HCT116 (cell line): Measurements from ENCODE around the gene AGRP. TPM values are rescaled to one million over a fixed set of nuclear protein-coding genes. Genes with fewer than 3 reads are reported as not detected.
"Not testable (repeated sequence)": the region's sequence is repeated elsewhere in the genome, so short reads cannot be mapped to it uniquely, and the experiment has no call there.

Source experiments
- ATAC-seq: fragments of 200-7000 bp; cut with Tn5 transposase; 2 replicates; pipeline ENCODE4 v1.9.1; 2020; ENCODE audit warnings: mild to moderate bottlenecking, moderate library complexity
- BruUV-seq: library from RNA; stranded (reverse); fragments of 400-500 nt; replicated peaks from 2 replicates; lab custom pipeline; 2021; lab: Mats Ljungman, UMichigan
- CTCF ChIA-PET: fragments of 300-600 bp; sonication (Branson Sonifier 250); formaldehyde crosslinking; loops from one replicate; lab custom pipeline; 2021; ENCODE audit warnings: antibody characterized with exemption; lab: Charles Lee
- POLR2A ChIA-PET: fragments of 300-600, 350-600 bp; sonication (Branson Sonifier 250); formaldehyde crosslinking; loops from one replicate; lab custom pipeline; 2021; ENCODE audit warnings: antibody characterized with exemption; lab: Charles Lee
- RAD21 ChIA-PET, 2 experiments: fragments of 300-600 bp; sonication (Branson Sonifier 250); formaldehyde crosslinking; loops; one replicate each; lab custom pipeline; 2023; ENCODE audit warnings: low total read pairs in 2 of 2; ENCODE audit not compliant: uncharacterized antibody in 2 of 2, unreplicated experiment in 2 of 2, low non-redundant PET in 1 of 2; lab: Charles Lee
- DNase-seq: peaks from one replicate; pipeline ENCODE4 v3.0.0-alpha.2; 2010; ENCODE audit warnings: low read depth, low spot score
- H2AFZ ChIP-seq: fragments of 200-600 bp; shearing (Covaris generic), sonication (generic); 2 replicates; pipeline ENCODE4 v1.6.1; 2017; ENCODE audit warnings: low read depth, mixed run types, mixed read lengths, antibody characterized with exemption, low read length; ENCODE audit not compliant: poor library complexity, severe bottlenecking
- H3K27ac ChIP-seq: 2 replicates; pipeline ENCODE4 v1.5.1; 2012; ENCODE audit warnings: low read depth, low read length
- H3K27me3 ChIP-seq: fragments of 200-600 bp; sonication (generic); 2 replicates; pipeline ENCODE4 v1.6.1; 2016; ENCODE audit warnings: mixed run types, low read length, mixed read lengths; ENCODE audit not compliant: insufficient read depth
- H3K36me3 ChIP-seq, 2 experiments: fragments of 200-500 bp in 1 of 2; fragments of 200-600 bp in 1 of 2; sonication (Bioruptor generic) in 1 of 2; sonication (generic) in 1 of 2; 2 replicates each; pipeline versions ENCODE4 v1.5.1 to v1.6.1; 2014 to 2016; ENCODE audit warnings: low read length in 2 of 2, inconsistent platforms in 1 of 2, mixed read lengths in 1 of 2, mixed run types in 1 of 2; ENCODE audit not compliant: insufficient read depth in 2 of 2, control insufficient read depth in 1 of 2
- H3K4me1 ChIP-seq, 2 experiments: fragments of 200-600 bp in 1 of 2; sonication (generic) in 1 of 2; 2 replicates each; pipeline versions ENCODE4 v1.5.1 to v1.6.1; 2012 to 2017; ENCODE audit warnings: low read length in 2 of 2, inconsistent platforms in 1 of 2, mild to moderate bottlenecking in 1 of 2, mixed read lengths in 1 of 2, mixed run types in 1 of 2, moderate library complexity in 1 of 2; ENCODE audit not compliant: insufficient read depth in 2 of 2, control insufficient read depth in 1 of 2
- H3K4me2 ChIP-seq: fragments of 200-600 bp; sonication (generic); 2 replicates; pipeline ENCODE4 v1.6.1; 2017; ENCODE audit warnings: mixed run types, low read length, mixed read lengths
- H3K4me3 ChIP-seq, 2 experiments: fragments of 200-600 bp in 1 of 2; sonication (generic) in 1 of 2; replicated peaks in 1 of 2; 2 replicates each; pipeline ENCODE4 v1.5.1; 2011 to 2016; ENCODE audit warnings: low read length in 2 of 2, control low read depth in 1 of 2, low read depth in 1 of 2, mild to moderate bottlenecking in 1 of 2, mixed read lengths in 1 of 2, mixed run types in 1 of 2
- H3K79me2 ChIP-seq: fragments of 200-600 bp; sonication (generic); 2 replicates; pipeline ENCODE4 v1.6.1; 2017; ENCODE audit warnings: mild to moderate bottlenecking, mixed run types, low read length, moderate library complexity, mixed read lengths; ENCODE audit not compliant: insufficient read depth
- H3K9ac ChIP-seq: fragments of 200-600 bp; sonication (generic); 2 replicates; pipeline ENCODE4 v1.6.1; 2016; ENCODE audit warnings: low read length, mixed read lengths
- H3K9me2 ChIP-seq: fragments of 200-600 bp; sonication (generic), shearing (Covaris generic); 2 replicates; pipeline ENCODE4 v1.6.1; 2017; ENCODE audit warnings: mixed run types, mild to moderate bottlenecking, moderate library complexity; ENCODE audit not compliant: insufficient read depth
- H3K9me3 ChIP-seq, 2 experiments: fragments of 200-500 bp in 1 of 2; fragments of 200-600 bp in 1 of 2; sonication (Bioruptor generic) in 1 of 2; sonication (generic) in 1 of 2; 2 replicates each; pipeline ENCODE4 v1.6.1; 2014 to 2017; ENCODE audit warnings: low read length in 2 of 2, mixed read lengths in 2 of 2, inconsistent platforms in 1 of 2, low read depth in 1 of 2, mild to moderate bottlenecking in 1 of 2, mixed run types in 1 of 2, moderate library complexity in 1 of 2; ENCODE audit not compliant: control insufficient read depth in 1 of 2, insufficient read depth in 1 of 2
- H4K20me1 ChIP-seq: fragments of 200-600 bp; sonication (generic), shearing (Covaris generic); 2 replicates; pipeline ENCODE4 v1.6.1; 2017; ENCODE audit warnings: mixed run types, mild to moderate bottlenecking, moderate library complexity; ENCODE audit not compliant: insufficient read depth
- CBX3 ChIP-seq: IDR thresholded peaks from 2 replicates; pipeline ENCODE4 v1.6.1; 2012; ENCODE audit warnings: low read depth
- EGR1 ChIP-seq: IDR thresholded peaks from 2 replicates; pipeline ENCODE4 v1.6.1; 2012; ENCODE audit warnings: low read depth
- ELF1 ChIP-seq: IDR thresholded peaks from 2 replicates; pipeline ENCODE4 v1.6.1; 2012; ENCODE audit warnings: low read depth, borderline replicate concordance
- EZH2 ChIP-seq: fragments of 200-600 bp; sonication (generic); IDR thresholded peaks from 2 replicates; pipeline ENCODE4 v1.6.1; 2017; ENCODE audit warnings: antibody characterized with exemption, mixed run types
- EZH2phosphoT487 ChIP-seq: fragments of 200-600 bp; IDR thresholded peaks from 2 replicates; pipeline ENCODE4 v1.6.1; 2018; ENCODE audit warnings: antibody characterized with exemption, borderline replicate concordance
- FOSL1 ChIP-seq: IDR thresholded peaks from 2 replicates; pipeline ENCODE4 v1.6.1; 2012; ENCODE audit warnings: low read depth
- POLR2A ChIP-seq: IDR thresholded peaks from 2 replicates; pipeline ENCODE4 v1.7.0; 2011; ENCODE audit warnings: borderline replicate concordance; ENCODE audit not compliant: insufficient read depth, insufficient read length; ENCODE audit errors: extremely low read depth
- RAD21 ChIP-seq: IDR thresholded peaks from 2 replicates; pipeline ENCODE4 v1.6.1; 2012; ENCODE audit warnings: low read depth, mild to moderate bottlenecking
- SIN3A ChIP-seq: IDR thresholded peaks from 2 replicates; pipeline ENCODE4 v1.6.1; 2012; ENCODE audit warnings: low read depth
- SP1 ChIP-seq: IDR thresholded peaks from 2 replicates; pipeline ENCODE4 v1.6.1; 2012; ENCODE audit warnings: low read depth
- YY1 ChIP-seq: IDR thresholded peaks from 2 replicates; pipeline ENCODE4 v1.6.1; 2011; ENCODE audit warnings: low read length, low read depth, moderate library complexity, mild to moderate bottlenecking; ENCODE audit not compliant: insufficient replicate concordance; ENCODE audit errors: extremely low read depth
- ZBTB33 ChIP-seq: IDR thresholded peaks from 2 replicates; pipeline ENCODE4 v1.6.1; 2011; ENCODE audit warnings: mild to moderate bottlenecking, low read length, moderate library complexity; ENCODE audit not compliant: insufficient replicate concordance; ENCODE audit errors: extremely low read depth
- ZFX ChIP-seq: fragments of 450-650 bp; IDR thresholded peaks from 2 replicates; pipeline ENCODE4 v1.6.1; 2017
- ZNF274 ChIP-seq: fragments of 200-500 bp; sonication (Bioruptor generic); IDR thresholded peaks from 2 replicates; pipeline ENCODE4 v1.6.1; 2014; ENCODE audit warnings: mild to moderate bottlenecking, low read depth, low read length, inconsistent platforms
- intact Hi-C: fragments of 100-400 bp; cut with micrococcal nuclease; formaldehyde crosslinking; loops from 2 replicates; pipeline ENCODE4 v1.10.0; 2022
- total RNA-seq: library from RNA; stranded (reverse); gene quantifications from one replicate; pipeline ENCODE4 v1.2.1, GENCODE V29; 2021; ENCODE audit not compliant: unreplicated experiment
- TF ChIP-seq, protein P1 (sequence below): IDR thresholded peaks from 2 replicates; pipeline ENCODE4 v1.6.1; 2012

The AGRP gene
- total RNA-seq, 1 experiment from 2014 or later = not detected

DNA sequence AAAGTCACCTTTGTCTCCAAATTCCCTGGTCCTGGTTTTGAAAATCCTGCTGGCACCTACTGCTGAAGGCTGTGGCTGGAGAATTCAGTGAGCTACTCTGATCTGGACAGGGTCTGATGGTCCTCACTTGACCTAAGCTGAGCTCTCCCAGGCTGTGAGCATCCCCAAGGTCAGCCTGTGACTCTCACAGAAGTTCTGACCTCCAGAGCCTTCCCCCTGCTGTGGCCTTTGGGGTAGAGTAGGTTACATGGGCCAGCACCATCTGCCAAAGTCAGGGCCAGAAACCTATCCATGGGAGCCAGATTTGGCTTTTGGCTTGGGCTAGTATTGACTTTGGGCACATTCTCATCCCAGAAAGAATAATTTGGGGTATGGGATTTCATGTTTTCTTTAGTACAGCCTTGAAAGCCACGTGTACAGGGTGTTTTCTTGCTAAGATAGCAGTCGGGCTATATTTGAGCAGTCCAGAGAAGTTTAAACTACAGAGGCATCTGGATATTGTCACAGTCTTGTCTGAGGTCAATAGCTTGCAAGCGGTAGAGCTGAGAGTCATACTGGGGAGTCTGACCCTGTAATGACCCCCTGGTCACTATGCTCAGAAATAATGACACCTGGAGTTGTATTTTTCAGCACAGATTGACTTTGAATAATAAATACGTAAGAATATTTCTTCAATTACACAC is 6.2 kb upstream of the AGRP start (continued):
- no peak for TF ChIP-seq POLR2A

GRCh38 chr16:67487561-67487960 is 4.2 kb upstream of the AGRP start:
- H3K4me2 ChIP-seq, DNase-seq, H3K79me2 ChIP-seq, H3K9me3 ChIP-seq, H3K9ac ChIP-seq, BruUV-seq, H2AFZ ChIP-seq, H3K4me3 ChIP-seq, CTCF ChIA-PET, H3K27ac ChIP-seq, intact Hi-C loops, H3K27me3 ChIP-seq, H4K20me1 ChIP-seq, H3K4me1 ChIP-seq, ATAC-seq, POLR2A ChIA-PET, H3K9me2 ChIP-seq, RAD21 ChIA-PET, H3K36me3 ChIP-seq: not testable (repeated sequence)

DNA sequence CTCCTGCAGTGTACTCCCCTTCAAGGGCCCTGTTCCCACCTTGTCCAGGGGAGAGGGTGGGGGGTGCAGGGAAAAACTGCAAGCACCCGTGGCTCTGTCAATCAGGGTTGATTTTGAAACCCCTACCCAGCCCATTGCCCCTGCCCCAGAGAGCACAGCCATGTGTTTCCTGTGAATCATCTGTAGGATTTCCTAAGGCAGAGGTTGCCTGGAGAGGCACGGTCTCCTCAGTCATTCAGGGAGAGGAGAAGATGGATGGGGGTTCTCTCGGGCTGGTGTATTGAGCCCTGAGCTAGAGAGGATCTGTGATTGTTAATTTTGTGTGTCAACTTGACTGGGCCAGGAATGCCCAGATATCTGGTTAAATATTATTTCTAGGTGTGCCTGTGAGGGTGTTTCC is 3.5 kb upstream of the AGRP start:
- Histone ChIP-seq H3K9ac (no peak overlapping the region), H3K79me2 (no peaks in the 10 kb centered on the region), H2AFZ (no peak overlapping the region), H3K9me3 (no peaks in the 10 kb centered on the region; a peak in 1 of 4 replicates), H3K36me3 (no peaks in the 10 kb centered on the region), H4K20me1 (no peaks in the 10 kb centered on the region), H3K4me3 (no peak overlapping the region), H3K4me1 (peaks cover 4 to 7% of the 10 kb centered on the region in 2 experiments), H3K27ac (no peak overlapping the region), H3K27me3 (no peaks in the 10 kb centered on the region), H3K9me2 (no peaks in the 10 kb centered on the region), H3K4me2 (no peak overlapping the region)
- BruUV-seq = no TSS peak
- intact Hi-C loops = no loop called here
- DNase-seq (no peak), ATAC-seq (no peak)
- CTCF ChIA-PET = no interaction called here
- RAD21 ChIA-PET = no interaction called here
- POLR2A ChIA-PET = no interaction called here
- TF ChIP-seq SIN3A = no peak
- TF ChIP-seq, protein P1, sequence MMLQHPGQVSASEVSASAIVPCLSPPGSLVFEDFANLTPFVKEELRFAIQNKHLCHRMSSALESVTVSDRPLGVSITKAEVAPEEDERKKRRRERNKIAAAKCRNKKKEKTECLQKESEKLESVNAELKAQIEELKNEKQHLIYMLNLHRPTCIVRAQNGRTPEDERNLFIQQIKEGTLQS = no peak
- TF ChIP-seq YY1 = no peak
- no peak for TF ChIP-seq ELF1
- no peak for TF ChIP-seq ZFX
- no peak for TF ChIP-seq EZH2phosphoT487
- TF ChIP-seq RAD21 = no peak
- no peak for TF ChIP-seq EZH2
- TF ChIP-seq SP1 = no peak
- no peak for TF ChIP-seq EGR1
- TF ChIP-seq CBX3 = no peak
- TF ChIP-seq ZNF274 = no peak
- no peak for TF ChIP-seq ZBTB33
- TF ChIP-seq FOSL1 = no peak
